ENCODE measurements around the gene DLG4.

GRCh38 chr17:7222972-7223292 lies 3.3 kb upstream of the DLG4 start:
- TF ChIP-seq EZH2phosphoT487 (IDR thresholded peaks at IDR 0.05; ENCODE audit: low read depth, severe bottlenecking, unreplicated experiment) (no peak), CTCF (IDR thresholded peaks at IDR 0.05; ENCODE audit: poor library complexity) (no peak)

All from hepatocyte (in vitro differentiated cells).